ENCODE measurements around the gene PPP1R9B. TPM values are rescaled to one million over a fixed set of nuclear protein-coding genes. Genes with fewer than 3 reads are reported as not detected.

The PPP1R9B gene
- total and polyA plus RNA-seq, 4 donors, result 0.90 to 26.1 (median 7.1) TPM

GRCh38 chr17:50175035-50175807, 24.7 kb upstream of the PPP1R9B start:
- TF ChIP-seq JUND (IDR thresholded peaks at IDR 0.05) (no peak), FOXA2 (IDR thresholded peaks at IDR 0.05) (no peak), ATF3 (IDR thresholded peaks at IDR 0.05) (no peak), REST (IDR thresholded peaks at IDR 0.05) (no peak), SP1 (IDR thresholded peaks at IDR 0.05) (no peak), FOXA1 (IDR thresholded peaks at IDR 0.05) (no peak)
- peaks cover 0 to 6% (median 0%) of the 10 kb centered on the region in 4 donors for H3K4me1 ChIP-seq (ENCODE audit: control insufficient read depth in 4 of 4, insufficient read depth in 4 of 4, low read length in 3 of 4)
- H3K27me3 ChIP-seq (ENCODE audit: control insufficient read depth in 4 of 4, insufficient read depth in 4 of 4, low read length in 3 of 4), result no peaks in the 10 kb centered on the region
- H3K9ac ChIP-seq (ENCODE audit: low read depth in 1 of 2, low read length in 2 of 2), result no peak overlapping the region
- DNase-seq (ENCODE audit: low spot score), result no peak
- no peak overlapping the region for H3K27ac ChIP-seq (ENCODE audit: low read depth in 1 of 2, low read length in 2 of 2)
- H3K9me3 ChIP-seq (ENCODE audit: control insufficient read depth in 4 of 4, low read length in 3 of 4), result no peaks in the 10 kb centered on the region
- no peak overlapping the region for H3K4me3 ChIP-seq (ENCODE audit: low read depth in 1 of 3, low read length in 3 of 3)
- no peaks in the 10 kb centered on the region for H3K36me3 ChIP-seq (ENCODE audit: control insufficient read depth in 4 of 4, insufficient read depth in 3 of 4, low read depth in 1 of 4, low read length in 3 of 4)
- WGBS, result 91% methylated on average over 16 of the region's 16 CpGs

GRCh38 chr17:50174444-50174843, 24.0 kb upstream of the PPP1R9B start:
- no peak for DNase-seq (ENCODE audit: low spot score)
- H3K27ac ChIP-seq (ENCODE audit: low read depth in 1 of 2, low read length in 2 of 2), result no peak overlapping the region
- H3K36me3 ChIP-seq (ENCODE audit: control insufficient read depth in 4 of 4, insufficient read depth in 3 of 4, low read depth in 1 of 4, low read length in 3 of 4), result no peaks in the 10 kb centered on the region
- no peaks in the 10 kb centered on the region for H3K9me3 ChIP-seq (ENCODE audit: control insufficient read depth in 4 of 4, low read length in 3 of 4)
- H3K4me3 ChIP-seq (ENCODE audit: low read depth in 1 of 3, low read length in 3 of 3), result no peak overlapping the region
- TF ChIP-seq CTCF (IDR thresholded peaks at IDR 0.05; ENCODE audit: low read depth, low read length, missing input control) (no peak), NR2F2 (IDR thresholded peaks at IDR 0.05) (no peak), FOXA1 (IDR thresholded peaks at IDR 0.05) (no peak), SP1 (IDR thresholded peaks at IDR 0.05) (no peak), FOXA2 (IDR thresholded peaks at IDR 0.05) (no peak), HNF4A (conservative IDR thresholded peaks at IDR 0.05) (no peak), RXRA (IDR thresholded peaks at IDR 0.05) (no peak), GABPA (IDR thresholded peaks at IDR 0.05 in 1 of 2, conservative IDR thresholded peaks at IDR 0.05 in 1 of 2) (no peak), HNF4G (IDR thresholded peaks at IDR 0.05) (no peak), ZBTB33 (IDR thresholded peaks at IDR 0.05) (no peak), EGR1 (IDR thresholded peaks at IDR 0.05; ENCODE audit: low read depth in 2 of 2) (no peak), REST (IDR thresholded peaks at IDR 0.05) (no peak), RAD21 (IDR thresholded peaks at IDR 0.05) (no peak), MAX (IDR thresholded peaks at IDR 0.05) (no peak), YY1 (IDR thresholded peaks at IDR 0.05) (no peak)
- WGBS, result 79% methylated on average over 6 of the region's 6 CpGs
- no peaks in the 10 kb centered on the region for H3K27me3 ChIP-seq (ENCODE audit: control insufficient read depth in 4 of 4, insufficient read depth in 4 of 4, low read length in 3 of 4)
- peaks cover 0 to 6% (median 0%) of the 10 kb centered on the region in 4 donors for H3K4me1 ChIP-seq (ENCODE audit: control insufficient read depth in 4 of 4, insufficient read depth in 4 of 4, low read length in 3 of 4)
- no peak overlapping the region for H3K9ac ChIP-seq (ENCODE audit: low read depth in 1 of 2, low read length in 2 of 2)

All from liver (tissue), 9 donors.